ENCODE results near the gene NIN. TPM values are rescaled to one million over a fixed set of nuclear protein-coding genes. Genes with fewer than 3 reads are reported as not detected.

Gene NIN
- total and polyA plus RNA-seq, 4 donors = 1.7 to 11.1 (median 4.0) TPM

DNA sequence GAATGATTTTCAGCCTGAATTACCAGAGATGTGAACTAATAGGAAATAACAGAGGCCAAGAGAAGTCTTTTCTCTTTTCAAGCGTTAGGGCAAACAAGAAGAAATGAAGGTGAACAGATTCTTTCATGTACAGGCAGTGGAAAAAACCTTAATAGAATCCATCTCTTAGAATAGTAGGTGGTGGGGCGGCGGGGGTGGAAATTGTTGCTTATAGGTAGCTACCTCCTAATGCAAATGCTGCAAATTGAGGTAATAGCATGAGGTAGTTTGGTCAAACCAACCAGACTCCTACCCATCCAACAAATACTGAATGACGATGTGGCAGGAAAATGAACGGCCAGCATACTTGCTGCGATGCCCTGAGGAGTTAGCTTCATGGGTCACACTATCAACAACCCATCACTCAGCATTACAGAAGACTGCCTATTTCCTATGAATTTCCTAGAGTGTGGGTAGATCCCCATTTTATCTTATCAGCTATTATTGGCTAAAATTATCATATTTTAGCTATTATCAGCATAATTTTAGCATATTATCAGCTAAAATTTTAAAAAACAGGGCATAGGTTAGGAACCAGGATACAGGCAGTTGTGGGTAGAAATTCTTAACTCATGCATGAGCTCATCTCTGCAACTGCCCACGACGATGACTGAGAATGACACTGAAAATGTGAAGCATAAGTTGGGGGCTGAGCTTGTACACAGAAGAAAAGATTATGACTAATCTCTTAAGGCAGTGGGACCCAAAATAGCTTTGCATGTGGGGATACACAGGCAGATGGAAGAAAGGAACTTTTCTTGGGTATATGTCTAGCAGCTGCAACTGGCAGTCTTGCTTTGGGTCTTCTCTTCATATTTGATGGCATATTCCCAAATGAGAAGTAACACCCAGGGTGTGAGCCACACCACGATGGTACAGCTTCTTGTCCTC, 68.7 kb downstream of the NIN start:
- no peak for TF ChIP-seq HNF4G (IDR thresholded peaks at IDR 0.05)
- TF ChIP-seq SP1 (IDR thresholded peaks at IDR 0.05) = no peak
- no peak for TF ChIP-seq FOXA2 (IDR thresholded peaks at IDR 0.05)
- Histone ChIP-seq H3K4me3 (ENCODE audit: low read depth in 1 of 3, low read length in 3 of 3) (no peak overlapping the region), H3K9me3 (ENCODE audit: control insufficient read depth in 4 of 4, low read length in 3 of 4) (no peaks in the 10 kb centered on the region), H3K4me1 (ENCODE audit: control insufficient read depth in 4 of 4, insufficient read depth in 4 of 4, low read length in 3 of 4) (peaks cover 0 to 2% (median 0%) of the 10 kb centered on the region in 4 donors), H3K9ac (ENCODE audit: low read depth in 1 of 2, low read length in 2 of 2) (no peak overlapping the region), H3K36me3 (ENCODE audit: control insufficient read depth in 4 of 4, insufficient read depth in 3 of 4, low read depth in 1 of 4, low read length in 3 of 4) (peaks cover 3 to 18% (median 14%) of the 10 kb centered on the region in 4 donors), H3K27me3 (ENCODE audit: control insufficient read depth in 4 of 4, insufficient read depth in 4 of 4, low read length in 3 of 4) (no peaks in the 10 kb centered on the region), H3K27ac (ENCODE audit: low read depth in 1 of 2, low read length in 2 of 2) (no peak overlapping the region)
- 94% methylated on average over 9 of the region's 9 CpGs for WGBS
- DNase-seq (ENCODE audit: low spot score) = no peak

DNA sequence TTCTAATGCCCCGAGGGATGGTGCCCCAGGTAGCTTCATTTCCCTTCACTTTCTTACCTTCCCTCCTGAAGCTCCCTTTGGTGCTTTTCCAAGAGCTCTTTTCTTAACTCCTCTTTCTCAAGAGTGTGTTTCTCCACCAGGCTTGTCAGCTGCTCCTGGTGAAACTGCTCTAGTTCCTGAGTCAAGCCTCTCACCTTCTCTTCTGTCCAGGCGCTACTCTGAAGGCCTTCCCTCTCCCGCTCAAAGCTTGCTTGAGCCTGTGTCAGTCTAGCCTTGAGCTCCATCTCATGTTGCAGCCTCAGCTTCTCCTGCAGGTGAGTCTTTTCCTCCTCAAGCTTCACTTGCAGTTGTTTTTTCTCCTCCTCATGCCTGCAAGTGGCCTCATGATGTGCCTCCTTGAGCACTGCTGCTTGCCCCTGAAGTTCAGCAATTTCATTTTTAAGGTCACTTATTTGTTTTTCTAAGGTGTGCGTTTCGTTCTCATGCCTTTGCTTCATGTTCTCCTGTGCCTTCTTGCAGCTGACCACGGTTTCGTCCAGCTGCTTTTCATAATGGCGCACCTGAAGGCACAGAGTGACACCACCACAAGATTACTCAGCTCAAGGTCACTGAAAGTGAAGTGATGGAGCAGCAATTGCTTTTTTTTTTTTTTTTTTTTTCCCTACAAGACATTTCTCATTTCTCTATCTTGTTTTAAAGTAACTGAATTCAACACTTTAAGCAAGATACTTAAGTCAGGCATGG, 71.0 kb downstream of the NIN start:
- no peak overlapping the region for H3K27ac ChIP-seq (ENCODE audit: low read depth in 1 of 2, low read length in 2 of 2)
- H3K9me3 ChIP-seq (ENCODE audit: control insufficient read depth in 4 of 4, low read length in 3 of 4) = no peaks in the 10 kb centered on the region
- H3K36me3 ChIP-seq (ENCODE audit: control insufficient read depth in 4 of 4, insufficient read depth in 3 of 4, low read depth in 1 of 4, low read length in 3 of 4) = peaks cover 3 to 18% (median 13%) of the 10 kb centered on the region in 4 donors
- WGBS = over 99% methylated on average over 8 of the region's 8 CpGs
- H3K4me3 ChIP-seq (ENCODE audit: low read depth in 1 of 3, low read length in 3 of 3) = no peak overlapping the region
- H3K9ac ChIP-seq (ENCODE audit: low read depth in 1 of 2, low read length in 2 of 2) = no peak overlapping the region
- TF ChIP-seq, protein P1, sequence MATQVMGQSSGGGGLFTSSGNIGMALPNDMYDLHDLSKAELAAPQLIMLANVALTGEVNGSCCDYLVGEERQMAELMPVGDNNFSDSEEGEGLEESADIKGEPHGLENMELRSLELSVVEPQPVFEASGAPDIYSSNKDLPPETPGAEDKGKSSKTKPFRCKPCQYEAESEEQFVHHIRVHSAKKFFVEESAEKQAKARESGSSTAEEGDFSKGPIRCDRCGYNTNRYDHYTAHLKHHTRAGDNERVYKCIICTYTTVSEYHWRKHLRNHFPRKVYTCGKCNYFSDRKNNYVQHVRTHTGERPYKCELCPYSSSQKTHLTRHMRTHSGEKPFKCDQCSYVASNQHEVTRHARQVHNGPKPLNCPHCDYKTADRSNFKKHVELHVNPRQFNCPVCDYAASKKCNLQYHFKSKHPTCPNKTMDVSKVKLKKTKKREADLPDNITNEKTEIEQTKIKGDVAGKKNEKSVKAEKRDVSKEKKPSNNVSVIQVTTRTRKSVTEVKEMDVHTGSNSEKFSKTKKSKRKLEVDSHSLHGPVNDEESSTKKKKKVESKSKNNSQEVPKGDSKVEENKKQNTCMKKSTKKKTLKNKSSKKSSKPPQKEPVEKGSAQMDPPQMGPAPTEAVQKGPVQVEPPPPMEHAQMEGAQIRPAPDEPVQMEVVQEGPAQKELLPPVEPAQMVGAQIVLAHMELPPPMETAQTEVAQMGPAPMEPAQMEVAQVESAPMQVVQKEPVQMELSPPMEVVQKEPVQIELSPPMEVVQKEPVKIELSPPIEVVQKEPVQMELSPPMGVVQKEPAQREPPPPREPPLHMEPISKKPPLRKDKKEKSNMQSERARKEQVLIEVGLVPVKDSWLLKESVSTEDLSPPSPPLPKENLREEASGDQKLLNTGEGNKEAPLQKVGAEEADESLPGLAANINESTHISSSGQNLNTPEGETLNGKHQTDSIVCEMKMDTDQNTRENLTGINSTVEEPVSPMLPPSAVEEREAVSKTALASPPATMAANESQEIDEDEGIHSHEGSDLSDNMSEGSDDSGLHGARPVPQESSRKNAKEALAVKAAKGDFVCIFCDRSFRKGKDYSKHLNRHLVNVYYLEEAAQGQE (IDR thresholded peaks at IDR 0.05) = no peak
- TF ChIP-seq SP1 (IDR thresholded peaks at IDR 0.05) = no peak
- TF ChIP-seq EGR1 (IDR thresholded peaks at IDR 0.05; ENCODE audit: low read depth in 2 of 2) = no peak
- TF ChIP-seq, protein P2, sequence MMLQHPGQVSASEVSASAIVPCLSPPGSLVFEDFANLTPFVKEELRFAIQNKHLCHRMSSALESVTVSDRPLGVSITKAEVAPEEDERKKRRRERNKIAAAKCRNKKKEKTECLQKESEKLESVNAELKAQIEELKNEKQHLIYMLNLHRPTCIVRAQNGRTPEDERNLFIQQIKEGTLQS (IDR thresholded peaks at IDR 0.05) = no peak
- TF ChIP-seq HNF4A (conservative IDR thresholded peaks at IDR 0.05) = no peak
- no peak for TF ChIP-seq YY1 (IDR thresholded peaks at IDR 0.05)
- no peak for TF ChIP-seq GABPA (IDR thresholded peaks at IDR 0.05 in 1 of 2, conservative IDR thresholded peaks at IDR 0.05 in 1 of 2)
- no peak for TF ChIP-seq NR2F2 (IDR thresholded peaks at IDR 0.05)
- no peak for TF ChIP-seq FOXA1 (IDR thresholded peaks at IDR 0.05)
- no peak for TF ChIP-seq RAD21 (IDR thresholded peaks at IDR 0.05)
- TF ChIP-seq MAX (IDR thresholded peaks at IDR 0.05) = no peak
- TF ChIP-seq RXRA (IDR thresholded peaks at IDR 0.05) = no peak
- no peak for TF ChIP-seq ZBTB33 (IDR thresholded peaks at IDR 0.05)
- TF ChIP-seq JUND (IDR thresholded peaks at IDR 0.05) = no peak
- TF ChIP-seq FOXA2 (IDR thresholded peaks at IDR 0.05) = no peak
- no peak for TF ChIP-seq TAF1 (conservative IDR thresholded peaks at IDR 0.05)
- no peak for TF ChIP-seq HNF4G (IDR thresholded peaks at IDR 0.05)
- TF ChIP-seq, protein P3, sequence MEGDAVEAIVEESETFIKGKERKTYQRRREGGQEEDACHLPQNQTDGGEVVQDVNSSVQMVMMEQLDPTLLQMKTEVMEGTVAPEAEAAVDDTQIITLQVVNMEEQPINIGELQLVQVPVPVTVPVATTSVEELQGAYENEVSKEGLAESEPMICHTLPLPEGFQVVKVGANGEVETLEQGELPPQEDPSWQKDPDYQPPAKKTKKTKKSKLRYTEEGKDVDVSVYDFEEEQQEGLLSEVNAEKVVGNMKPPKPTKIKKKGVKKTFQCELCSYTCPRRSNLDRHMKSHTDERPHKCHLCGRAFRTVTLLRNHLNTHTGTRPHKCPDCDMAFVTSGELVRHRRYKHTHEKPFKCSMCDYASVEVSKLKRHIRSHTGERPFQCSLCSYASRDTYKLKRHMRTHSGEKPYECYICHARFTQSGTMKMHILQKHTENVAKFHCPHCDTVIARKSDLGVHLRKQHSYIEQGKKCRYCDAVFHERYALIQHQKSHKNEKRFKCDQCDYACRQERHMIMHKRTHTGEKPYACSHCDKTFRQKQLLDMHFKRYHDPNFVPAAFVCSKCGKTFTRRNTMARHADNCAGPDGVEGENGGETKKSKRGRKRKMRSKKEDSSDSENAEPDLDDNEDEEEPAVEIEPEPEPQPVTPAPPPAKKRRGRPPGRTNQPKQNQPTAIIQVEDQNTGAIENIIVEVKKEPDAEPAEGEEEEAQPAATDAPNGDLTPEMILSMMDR (IDR thresholded peaks at IDR 0.05; ENCODE audit: low read depth, low read length, missing input control) = no peak
- peaks cover 0 to 2% (median 0%) of the 10 kb centered on the region in 4 donors for H3K4me1 ChIP-seq (ENCODE audit: control insufficient read depth in 4 of 4, insufficient read depth in 4 of 4, low read length in 3 of 4)
- H3K27me3 ChIP-seq (ENCODE audit: control insufficient read depth in 4 of 4, insufficient read depth in 4 of 4, low read length in 3 of 4) = no peaks in the 10 kb centered on the region
- no peak for DNase-seq (ENCODE audit: low spot score)

All from liver (tissue), 9 donors.